Mesothelial cell of epicardium (in vitro differentiated cells): ENCODE measurements around the gene AKR1B15. TPM values are rescaled to one million over a fixed set of nuclear protein-coding genes. Genes with fewer than 3 reads are reported as not detected.

Experiments
- DNase-seq, 2 experiments: peaks; one replicate each; pipeline ENCODE4 v3.0.0; 2021; ENCODE audit warnings: low spot score in 2 of 2; ENCODE audit not compliant: unreplicated experiment in 2 of 2
- H3K27ac Mint-ChIP-seq: 2 replicates; pipeline ENCODE4 v1.8.0; 2021; ENCODE audit warnings: mixed read lengths
- H3K27me3 Mint-ChIP-seq: 2 replicates; pipeline ENCODE4 v1.8.0; 2021; ENCODE audit warnings: low read depth, mixed read lengths
- H3K36me3 Mint-ChIP-seq: 2 replicates; pipeline ENCODE4 v1.8.0; 2021; ENCODE audit warnings: mixed read lengths
- H3K4me1 Mint-ChIP-seq: 2 replicates; pipeline ENCODE4 v1.8.0; 2021; ENCODE audit warnings: mixed read lengths
- H3K4me3 Mint-ChIP-seq: 2 replicates; pipeline ENCODE4 v1.8.0; 2021; ENCODE audit warnings: mild to moderate bottlenecking, moderate library complexity, mixed read lengths
- H3K9me3 Mint-ChIP-seq: 2 replicates; pipeline ENCODE4 v1.8.0; 2021; ENCODE audit warnings: mixed read lengths
- total RNA-seq: library from RNA; stranded (reverse); gene quantifications from 3 replicates; pipeline ENCODE4 v1.2.1, GENCODE V29; 2021
- TF ChIP-seq, protein P1 (sequence below): fragments of 200-600 bp; sonication (generic); IDR thresholded peaks from one replicate; pipeline ENCODE4 v1.5.0; 2021; ENCODE audit warnings: antibody characterized with exemption; ENCODE audit not compliant: unreplicated experiment

The AKR1B15 gene
- total RNA-seq, 1 donor from 2014 or later, result 1.8 TPM

DNA sequence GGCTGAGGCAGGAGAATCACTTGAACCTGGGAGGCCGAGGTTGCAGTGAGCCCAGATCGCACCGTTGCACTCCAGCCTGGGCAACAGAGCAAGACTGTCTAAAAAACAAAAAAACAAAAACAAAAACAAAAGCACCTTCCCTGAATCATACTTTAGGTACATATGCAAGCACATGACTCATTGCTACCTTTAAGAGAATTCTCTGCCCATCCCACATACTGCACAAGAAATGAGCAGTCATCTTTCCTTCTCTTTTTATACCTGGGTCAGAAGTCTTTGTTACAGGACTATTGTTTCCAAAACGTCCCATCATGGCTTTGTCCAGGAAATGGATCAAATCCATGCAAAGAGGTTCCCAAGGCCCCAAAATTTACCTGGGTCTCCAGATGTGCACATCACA is 43.1 kb upstream of the AKR1B15 start:
- Mint-ChIP-seq H3K4me3 (no peak overlapping the region), H3K27ac (no peak overlapping the region), H3K4me1 (no peaks in the 10 kb centered on the region), H3K36me3 (no peaks in the 10 kb centered on the region), H3K27me3 (peaks cover 8% of the 10 kb centered on the region), H3K9me3 (no peaks in the 10 kb centered on the region)
- no peak for DNase-seq
- TF ChIP-seq, protein P1, sequence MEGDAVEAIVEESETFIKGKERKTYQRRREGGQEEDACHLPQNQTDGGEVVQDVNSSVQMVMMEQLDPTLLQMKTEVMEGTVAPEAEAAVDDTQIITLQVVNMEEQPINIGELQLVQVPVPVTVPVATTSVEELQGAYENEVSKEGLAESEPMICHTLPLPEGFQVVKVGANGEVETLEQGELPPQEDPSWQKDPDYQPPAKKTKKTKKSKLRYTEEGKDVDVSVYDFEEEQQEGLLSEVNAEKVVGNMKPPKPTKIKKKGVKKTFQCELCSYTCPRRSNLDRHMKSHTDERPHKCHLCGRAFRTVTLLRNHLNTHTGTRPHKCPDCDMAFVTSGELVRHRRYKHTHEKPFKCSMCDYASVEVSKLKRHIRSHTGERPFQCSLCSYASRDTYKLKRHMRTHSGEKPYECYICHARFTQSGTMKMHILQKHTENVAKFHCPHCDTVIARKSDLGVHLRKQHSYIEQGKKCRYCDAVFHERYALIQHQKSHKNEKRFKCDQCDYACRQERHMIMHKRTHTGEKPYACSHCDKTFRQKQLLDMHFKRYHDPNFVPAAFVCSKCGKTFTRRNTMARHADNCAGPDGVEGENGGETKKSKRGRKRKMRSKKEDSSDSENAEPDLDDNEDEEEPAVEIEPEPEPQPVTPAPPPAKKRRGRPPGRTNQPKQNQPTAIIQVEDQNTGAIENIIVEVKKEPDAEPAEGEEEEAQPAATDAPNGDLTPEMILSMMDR, result no peak

DNA sequence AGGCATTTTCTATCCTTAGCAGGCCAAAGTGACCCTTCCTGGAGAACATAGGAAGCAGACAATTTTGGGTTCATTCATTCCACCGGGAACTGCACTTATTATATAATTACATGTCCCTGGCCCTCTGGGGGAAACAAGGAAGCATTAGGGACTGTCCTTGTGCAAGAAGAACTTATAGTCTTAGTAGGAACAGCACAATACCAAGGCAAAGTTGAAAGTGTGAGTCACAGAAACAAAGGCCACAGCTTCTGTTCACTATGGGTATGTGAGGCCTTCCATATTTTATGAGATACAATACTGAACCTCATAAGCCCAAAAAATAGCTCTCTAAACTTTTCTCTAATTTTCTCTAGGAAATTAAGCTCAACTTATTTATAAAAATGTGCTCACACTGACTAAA is 39.9 kb upstream of the AKR1B15 start:
- DNase-seq, result no peak
- Mint-ChIP-seq H3K9me3 (no peaks in the 10 kb centered on the region), H3K36me3 (no peaks in the 10 kb centered on the region), H3K4me1 (peaks cover 6% of the 10 kb centered on the region), H3K27me3 (peaks cover 8% of the 10 kb centered on the region), H3K27ac (no peak overlapping the region), H3K4me3 (no peak overlapping the region)
- TF ChIP-seq, protein P1, result no peak

DNA sequence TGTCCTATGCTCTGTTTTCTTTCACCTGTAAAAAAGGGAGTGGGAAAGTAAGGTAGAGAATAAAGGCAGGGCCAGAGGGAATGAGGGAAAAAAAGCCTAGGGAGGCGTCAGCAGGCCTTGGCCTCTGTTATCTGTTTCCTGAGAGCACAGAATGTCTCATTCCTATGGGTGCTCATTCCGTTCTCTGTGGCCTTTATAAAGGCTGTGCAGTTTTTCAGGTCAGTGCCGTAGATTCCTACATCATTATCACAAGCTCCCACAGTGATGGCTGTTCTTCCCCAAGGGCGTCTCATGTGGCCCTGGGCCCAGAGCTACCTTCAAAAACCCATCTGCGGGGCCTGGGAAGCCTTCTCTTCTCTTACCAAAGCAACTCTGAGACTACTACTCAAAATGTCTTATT is 38.3 kb upstream of the AKR1B15 start:
- Mint-ChIP-seq H3K4me1 (peaks cover 8% of the 10 kb centered on the region), H3K27ac (no peak overlapping the region), H3K4me3 (no peak overlapping the region), H3K27me3 (peaks cover 15% of the 10 kb centered on the region), H3K36me3 (no peaks in the 10 kb centered on the region), H3K9me3 (no peaks in the 10 kb centered on the region)
- DNase-seq, result no peak
- TF ChIP-seq, protein P1, result no peak

DNA sequence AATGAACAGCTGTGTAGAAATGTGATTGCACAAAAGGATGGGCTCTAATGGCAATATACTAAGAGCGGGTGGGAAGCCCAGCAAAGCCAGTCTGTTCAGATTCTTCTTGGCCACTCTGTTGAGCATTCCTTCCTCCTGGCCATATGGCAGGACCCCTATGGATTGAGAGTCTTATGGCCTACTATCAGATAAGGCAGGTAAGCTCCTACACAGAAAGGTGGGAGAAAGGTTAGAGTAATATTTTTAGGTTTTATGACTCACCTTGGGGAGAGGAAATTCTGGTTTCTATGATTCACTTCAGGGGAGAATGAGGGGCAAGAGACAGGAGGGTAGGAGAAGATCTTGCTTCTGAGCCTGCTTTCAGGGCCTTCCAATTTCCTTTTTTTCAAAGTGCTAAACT is 36.6 kb upstream of the AKR1B15 start:
- Mint-ChIP-seq H3K27me3 (peaks cover 31% of the 10 kb centered on the region), H3K27ac (no peak overlapping the region), H3K4me1 (peaks cover 8% of the 10 kb centered on the region), H3K36me3 (no peaks in the 10 kb centered on the region), H3K4me3 (no peak overlapping the region), H3K9me3 (no peaks in the 10 kb centered on the region)
- no peak for DNase-seq
- TF ChIP-seq, protein P1, result no peak

DNA sequence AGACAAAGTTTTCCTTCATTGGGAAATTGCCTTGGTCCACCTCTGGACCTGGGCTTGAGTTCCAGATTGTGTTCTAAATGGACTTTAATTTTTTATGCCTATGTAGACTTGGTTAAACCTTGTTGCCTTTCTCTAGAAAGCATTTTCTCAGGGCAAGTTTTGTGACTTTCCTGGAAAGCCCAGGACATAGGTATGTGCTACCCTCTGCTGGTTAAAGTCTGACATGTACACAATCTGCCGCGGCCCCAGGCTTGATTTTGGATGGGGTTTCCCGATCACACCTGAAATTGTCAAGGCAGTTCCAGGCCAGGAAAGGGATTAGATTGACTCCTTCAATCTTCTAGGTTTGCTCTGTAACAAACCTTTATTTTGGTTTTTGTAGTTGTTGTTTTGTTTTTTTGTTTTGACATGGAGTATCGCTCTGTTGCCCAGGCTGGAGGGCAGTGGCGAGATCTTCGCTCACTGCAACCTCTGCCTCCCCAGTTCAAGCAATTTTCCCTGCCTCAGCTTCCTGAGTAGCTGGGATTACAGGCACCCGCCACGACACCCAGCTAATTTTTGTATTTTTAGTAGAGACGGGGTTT is 35.6 kb upstream of the AKR1B15 start:
- peak in 1 of 2 experiments; percentile 46 for DNase-seq
- TF ChIP-seq, protein P1, result peak; percentile 64
- Mint-ChIP-seq H3K27me3 (peaks cover 38% of the 10 kb centered on the region), H3K27ac (no peak overlapping the region), H3K9me3 (no peaks in the 10 kb centered on the region), H3K4me1 (peaks cover 8% of the 10 kb centered on the region), H3K36me3 (no peaks in the 10 kb centered on the region), H3K4me3 (no peak overlapping the region)

DNA sequence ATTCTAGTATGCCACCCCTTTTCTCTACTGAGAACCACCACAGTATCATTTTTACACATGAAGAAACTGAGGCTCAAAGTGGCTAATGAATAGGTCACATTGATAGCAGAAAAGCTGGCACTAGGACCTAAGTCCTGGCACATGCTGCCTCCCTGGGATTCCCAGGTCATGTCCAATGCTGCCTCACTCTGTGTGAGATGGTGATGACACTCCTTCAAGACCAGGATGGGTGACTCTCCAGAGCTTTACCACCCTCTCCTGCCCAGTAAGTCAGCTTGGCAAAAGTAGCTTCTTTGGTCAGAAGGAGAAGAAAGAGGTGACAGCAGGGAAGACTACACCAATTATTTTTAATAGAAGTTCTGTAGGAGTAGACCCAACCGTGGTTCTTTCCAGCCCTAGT is 34.8 kb upstream of the AKR1B15 start:
- Mint-ChIP-seq H3K36me3 (no peaks in the 10 kb centered on the region), H3K27me3 (peaks cover 41% of the 10 kb centered on the region), H3K4me1 (peaks cover 8% of the 10 kb centered on the region), H3K27ac (no peak overlapping the region), H3K9me3 (no peaks in the 10 kb centered on the region), H3K4me3 (no peak overlapping the region)
- DNase-seq, result no peak
- TF ChIP-seq, protein P1, result no peak
